K562 (cell line): ENCODE results near the gene GPC1. TPM values are rescaled to one million over a fixed set of nuclear protein-coding genes. Genes with fewer than 3 reads are reported as not detected.

Experiments
- ATAC-seq: fragments of 200-7000 bp; cut with Tn5 transposase; 3 replicates; pipeline ENCODE4 v1.9.1; 2020; ENCODE audit warnings: moderate library complexity
- BruUV-seq: library from RNA; stranded (reverse); fragments of 400-500 nt; replicated peaks from 2 replicates; lab custom pipeline; 2021; lab: Mats Ljungman, UMichigan
- CTCF ChIA-PET: fragments of 300-600 bp; formaldehyde crosslinking; extraction: SDS; loops from one replicate; lab custom pipeline; 2021; ENCODE audit warnings: low intra/inter-chr PET ratio; lab: Yijun Ruan, JAX
- POLR2A ChIA-PET: fragments of 300-600, 350-650 bp; sonication (Branson Sonifier 250); formaldehyde crosslinking; extraction: SDS; loops from one replicate; lab custom pipeline; 2021; ENCODE audit warnings: antibody characterized with exemption, inconsistent platforms; lab: Yijun Ruan, JAX
- DNase-seq, 4 experiments: peaks; one replicate each; pipeline versions ENCODE4 v3.0.0 to v3.0.0-alpha.2; 2011 to 2018; ENCODE audit warnings: low spot score in 3 of 4, mixed read lengths in 3 of 4; ENCODE audit errors: extremely low read depth in 1 of 4
- FAIRE-seq: peaks from 2 replicates; lab custom pipeline; 2011; peaks lifted over from hg19 to GRCh38; lab: Jason Lieb, UNC
- H2AFZ ChIP-seq: 2 replicates; pipeline ENCODE4 v1.6.0; 2011; ENCODE audit warnings: low read depth, low read length, control low read depth, inconsistent platforms
- H3K27ac ChIP-seq: fragments of 200-600 bp; 3 replicates; pipeline ENCODE4 v1.8.0; 2011; ENCODE audit warnings: low read depth, mild to moderate bottlenecking, control low read depth, inconsistent platforms, low read length, moderate library complexity, mixed read lengths; ENCODE audit errors: extremely low read depth
- H3K27me3 ChIP-seq, 2 experiments: fragments of 300-600 bp in 1 of 2; 2 replicates in 1 of 2; 3 replicates in 1 of 2; pipeline versions ENCODE4 v1.6.0 to v1.8.0; 2011; ENCODE audit warnings: inconsistent platforms in 2 of 2, low read length in 2 of 2, mild to moderate bottlenecking in 1 of 2, mixed read lengths in 1 of 2, moderate library complexity in 1 of 2; ENCODE audit not compliant: control insufficient read depth in 2 of 2, insufficient read depth in 2 of 2
- H3K36me3 ChIP-seq: fragments of 300-600 bp; 3 replicates; pipeline ENCODE4 v1.8.0; 2011; ENCODE audit warnings: mild to moderate bottlenecking, low read length, inconsistent platforms; ENCODE audit not compliant: control insufficient read depth, insufficient read depth
- H3K4me1 ChIP-seq, 2 experiments: fragments of 200-600 bp in 1 of 2; replicated peaks in 1 of 2; 2 replicates in 1 of 2; 3 replicates in 1 of 2; pipeline versions ENCODE4 v1.5.1 to v1.8.0; 2011; ENCODE audit warnings: inconsistent platforms in 2 of 2, low read length in 2 of 2, mild to moderate bottlenecking in 1 of 2, mixed read lengths in 1 of 2, moderate library complexity in 1 of 2; ENCODE audit not compliant: control insufficient read depth in 2 of 2, insufficient read depth in 2 of 2
- H3K4me2 ChIP-seq: 2 replicates; pipeline ENCODE4 v1.6.1; 2011; ENCODE audit warnings: low read length, control low read depth, inconsistent platforms, mixed read lengths; ENCODE audit not compliant: insufficient read depth
- H3K4me3 ChIP-seq: fragments of 200-600 bp; sonication (generic), shearing (Covaris generic); 2 replicates; pipeline ENCODE4 v1.5.1; 2016; ENCODE audit warnings: control low read depth, inconsistent platforms
- H3K79me2 ChIP-seq: fragments of 200-600 bp; 3 replicates; pipeline ENCODE4 v1.8.0; 2011; ENCODE audit warnings: low read length, inconsistent platforms; ENCODE audit not compliant: control insufficient read depth, insufficient read depth
- H3K9ac ChIP-seq, 2 experiments: 2 replicates each; pipeline versions ENCODE4 v1.6.0 to v1.6.1; 2011; ENCODE audit warnings: low read depth in 2 of 2, low read length in 2 of 2, control low read depth in 1 of 2, inconsistent platforms in 1 of 2, mild to moderate bottlenecking in 1 of 2, mixed read lengths in 1 of 2; ENCODE audit not compliant: insufficient read depth in 1 of 2
- H3K9me1 ChIP-seq: one replicate; pipeline ENCODE4 v1.6.0; 2011; ENCODE audit warnings: inconsistent platforms, mild to moderate bottlenecking, low read length, moderate library complexity; ENCODE audit not compliant: control insufficient read depth, insufficient read depth
- H3K9me3 ChIP-seq: replicated peaks from 2 replicates; pipeline ENCODE4 v1.5.1; 2011; ENCODE audit warnings: low read depth, low read length, inconsistent platforms; ENCODE audit not compliant: control insufficient read depth, insufficient read depth
- H4K20me1 ChIP-seq: replicated peaks from 2 replicates; pipeline ENCODE4 v1.6.1; 2011; ENCODE audit warnings: low read length, inconsistent platforms, mixed read lengths; ENCODE audit not compliant: control insufficient read depth, insufficient read depth
- BHLHE40 ChIP-seq: IDR thresholded peaks from 2 replicates; pipeline ENCODE4 v1.6.1; 2011; ENCODE audit warnings: low read length, improper control_type of control experiment
- GABPA ChIP-seq: fragments of 200-800 bp; sonication (Bioruptor generic); conservative IDR thresholded peaks from 2 replicates; pipeline ENCODE4 v1.6.1; 2016; ENCODE audit warnings: low read depth, missing genetic modification characterization, missing compliant biosample characterization
- L3MBTL2 ChIP-seq: fragments of 450-650 bp; IDR thresholded peaks from 2 replicates; pipeline ENCODE4 v1.6.1; 2016; ENCODE audit warnings: mild to moderate bottlenecking, moderate library complexity
- LEF1 ChIP-seq: fragments of 450-650 bp; IDR thresholded peaks from 2 replicates; pipeline ENCODE4 v1.6.1; 2016; ENCODE audit warnings: mild to moderate bottlenecking
- NCOA6 ChIP-seq: fragments of 450-650 bp; IDR thresholded peaks from 2 replicates; pipeline ENCODE4 v1.6.1; 2017; ENCODE audit warnings: mild to moderate bottlenecking
- PHF20 ChIP-seq: fragments of 450-650 bp; IDR thresholded peaks from 2 replicates; pipeline ENCODE4 v1.6.1; 2018; ENCODE audit not compliant: partially characterized antibody
- STAT5B ChIP-seq: fragments of 250-450 bp; sonication (Bioruptor Pico); IDR thresholded peaks from 2 replicates; pipeline ENCODE4 v1.8.0; 2021; ENCODE audit warnings: mild to moderate bottlenecking, inconsistent platforms
- ZBTB40 ChIP-seq, 2 experiments: fragments of 450-650 bp in 1 of 2; sonication (generic) in 1 of 2; formaldehyde crosslinking in 1 of 2; IDR thresholded peaks; 2 replicates each; pipeline versions ENCODE4 v1.7.1 to v1.9.0; 2016 to 2022; ENCODE audit warnings: inconsistent platforms in 1 of 2, mild to moderate bottlenecking in 1 of 2, missing genetic modification reagents in 1 of 2
- ZNF175 ChIP-seq: fragments of 200-800 bp; sonication (Bioruptor generic); IDR thresholded peaks from 2 replicates; pipeline ENCODE4 v1.6.1; 2016; ENCODE audit warnings: low read depth, mild to moderate bottlenecking, missing genetic modification characterization, missing compliant biosample characterization
- ZNF586 ChIP-seq: fragments of 450-650 bp; formaldehyde crosslinking; conservative IDR thresholded peaks from 2 replicates; pipeline ENCODE4 v1.4.0; 2020; ENCODE audit warnings: mild to moderate bottlenecking, moderate library complexity
- WGBS: fragments of 100-300 bp; shearing (Covaris generic); methylation state at CpG from one replicate; pipeline ENCODE4 v1.1.6; 2016; ENCODE audit warnings: low coverage, mixed read lengths; ENCODE audit not compliant: insufficient coverage; ENCODE audit errors: missing lambda C conversion rate; 5-methylcytosine and 5-hydroxymethylcytosine counted together
- in situ Hi-C: fragments of 300-500 bp; cut with MboI; formaldehyde crosslinking; loops from 4 replicates; pipeline ENCODE4 v1.15.0; 2018; ENCODE audit warnings: inconsistent platforms, mixed read lengths
- intact Hi-C: fragments of 100-400 bp; cut with micrococcal nuclease; formaldehyde crosslinking; loops from 2 replicates; pipeline ENCODE4 v1.14.2; 2022
- polyA plus RNA-seq, 8 experiments: library from polyadenylated mRNA; depleted of rRNA in 4 of 8; stranded (reverse) in 5 of 8; unstranded in 3 of 8; fragments of >200 nt; fragmentation: Nextera tagmentation in 2 of 8; fragmentation: Illumina TruSeq in 1 of 8; extraction: Ambion mirVana in 2 of 8; extraction: Trizol in 1 of 8; gene quantifications; 2 replicates each; pipeline versions ENCODE4 v1.2.1 to v1.2.3, GENCODE V29; 2011 to 2014; ENCODE audit warnings: inconsistent platforms in 1 of 8, missing spikeins in 1 of 8
- total RNA-seq, 7 experiments: library from RNA; depleted of rRNA in 6 of 7; stranded (reverse); fragments of >200 nt in 6 of 7; fragmentation: Illumina TruSeq in 2 of 7; extraction: Trizol in 2 of 7; gene quantifications; 2 replicates each; pipeline versions ENCODE4 v1.2.1 to v1.2.3, GENCODE V29; 2011 to 2021; ENCODE audit warnings: low replicate concordance in 1 of 7
- TF ChIP-seq, protein P1 (sequence below): sonication (generic); formaldehyde crosslinking; IDR thresholded peaks from 2 replicates; pipeline ENCODE4 v1.8.1; 2023; ENCODE audit warnings: mild to moderate bottlenecking, missing genetic modification reagents
- TF ChIP-seq, protein P2 (sequence below): sonication (generic); formaldehyde crosslinking; IDR thresholded peaks from 2 replicates; pipeline ENCODE4 v1.9.0; 2022; ENCODE audit warnings: mild to moderate bottlenecking, missing genetic modification reagents

GPC1 gene
- total and polyA plus RNA-seq, 9 of the 15 experiments (the other 6 are each of a cell fraction or from before 2014, with no cell fraction given) = 0.07 to 0.82 (median 0.14) TPM; not detected in 3

DNA sequence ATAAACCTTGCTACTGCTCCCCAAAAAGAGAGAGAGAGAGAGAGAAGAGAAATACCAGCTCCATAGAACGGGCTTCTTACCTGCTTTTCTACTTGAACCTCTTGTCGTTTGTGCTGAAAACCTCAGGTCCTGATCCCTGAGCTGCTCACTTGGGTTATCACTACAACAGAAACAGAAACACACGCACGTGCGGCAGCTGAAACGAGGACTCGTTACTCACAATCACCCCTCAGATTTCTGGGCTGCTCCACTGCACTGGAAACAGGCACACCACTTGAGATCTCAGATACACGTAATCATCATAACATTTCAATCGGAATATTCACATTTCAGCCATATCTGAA, 48.2 kb upstream of the GPC1 start:
- Histone ChIP-seq H3K79me2 (no peaks in the 10 kb centered on the region), H3K36me3 (no peaks in the 10 kb centered on the region), H4K20me1 (no peaks in the 10 kb centered on the region), H3K9me3 (no peaks in the 10 kb centered on the region; the same call in 1 of the 2 replicates), H3K27me3 (peaks cover 0 to 22% of the 10 kb centered on the region in 2 experiments; a peak in 2 of 5 replicates), H3K9me1 (no peaks in the 10 kb centered on the region), H2AFZ (no peak overlapping the region), H3K4me1 (peaks cover 7 to 24% of the 10 kb centered on the region in 2 experiments; a peak in 4 of 5 replicates), H3K4me3 (no peak overlapping the region), H3K4me2 (no peak overlapping the region), H3K27ac (no peak overlapping the region), H3K9ac (no peak overlapping the region)
- intact Hi-C loops = no loop called here
- no peak for FAIRE-seq
- ChIA-PET CTCF (no interaction called here), POLR2A (interaction anchor here (0.7 kb wide), 1 partner anchor 270 kb away, joined by 3 read pairs; no protein-coding TSS in a partner anchor)
- in situ Hi-C loops = no loop called here
- no peak for ATAC-seq
- WGBS = 5% methylated on average over 7 of the region's 9 CpGs
- DNase-seq = no peak
- no TSS peak for BruUV-seq
- TF ChIP-seq GABPA (no peak), BHLHE40 (peak; percentile 75), ZBTB40 (IDR thresholded peaks at IDR 0.05) (no peak), ZBTB40 (CRISPR knock-in tag; IDR thresholded peaks at IDR 0.05) (no peak), L3MBTL2 (peak; percentile 98), PHF20 (no peak), STAT5B (CRISPR knock-in tag) (no peak), NCOA6 (no peak), ZNF175 (CRISPR knock-in tag) (no peak), LEF1 (0 out of 2 replicates have a peak, but pooled peaks have one; percentile 36), ZNF586 (CRISPR knock-in tag) (no peak)
- TF ChIP-seq, protein P1, sequence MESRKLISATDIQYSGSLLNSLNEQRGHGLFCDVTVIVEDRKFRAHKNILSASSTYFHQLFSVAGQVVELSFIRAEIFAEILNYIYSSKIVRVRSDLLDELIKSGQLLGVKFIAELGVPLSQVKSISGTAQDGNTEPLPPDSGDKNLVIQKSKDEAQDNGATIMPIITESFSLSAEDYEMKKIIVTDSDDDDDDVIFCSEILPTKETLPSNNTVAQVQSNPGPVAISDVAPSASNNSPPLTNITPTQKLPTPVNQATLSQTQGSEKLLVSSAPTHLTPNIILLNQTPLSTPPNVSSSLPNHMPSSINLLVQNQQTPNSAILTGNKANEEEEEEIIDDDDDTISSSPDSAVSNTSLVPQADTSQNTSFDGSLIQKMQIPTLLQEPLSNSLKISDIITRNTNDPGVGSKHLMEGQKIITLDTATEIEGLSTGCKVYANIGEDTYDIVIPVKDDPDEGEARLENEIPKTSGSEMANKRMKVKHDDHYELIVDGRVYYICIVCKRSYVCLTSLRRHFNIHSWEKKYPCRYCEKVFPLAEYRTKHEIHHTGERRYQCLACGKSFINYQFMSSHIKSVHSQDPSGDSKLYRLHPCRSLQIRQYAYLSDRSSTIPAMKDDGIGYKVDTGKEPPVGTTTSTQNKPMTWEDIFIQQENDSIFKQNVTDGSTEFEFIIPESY (CRISPR knock-in tag) = no peak
- TF ChIP-seq, protein P2, sequence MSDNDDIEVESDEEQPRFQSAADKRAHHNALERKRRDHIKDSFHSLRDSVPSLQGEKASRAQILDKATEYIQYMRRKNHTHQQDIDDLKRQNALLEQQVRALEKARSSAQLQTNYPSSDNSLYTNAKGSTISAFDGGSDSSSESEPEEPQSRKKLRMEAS (CRISPR knock-in tag) = peak; percentile 67; the same call in 1 of the 2 replicates
